ENCODE measurements around the gene FADD.

The FADD gene

GRCh38 chr11:70202920-70203750 lies at the start of gene FADD:
TSS of gene FADD (plus strand) at chr11:70203296. CDS start at chr11:70203460, 164 bp downstream.
- peak; percentile 64; the same call in 1 of the 2 replicates for TF ChIP-seq ZFP3 (CRISPR knock-in tag; IDR thresholded peaks at IDR 0.05)
- TF ChIP-seq ZNF8 (CRISPR knock-in tag; IDR thresholded peaks at IDR 0.05), result no peak
- TF ChIP-seq GLIS3 (CRISPR knock-in tag; IDR thresholded peaks at IDR 0.05), result no peak
- peak; percentile 89 for ATAC-seq

GRCh38 chr11:70155386-70155785 lies 47.7 kb upstream of the FADD start:
- no peak for TF ChIP-seq GLIS3 (CRISPR knock-in tag; IDR thresholded peaks at IDR 0.05)
- TF ChIP-seq, protein P1, sequence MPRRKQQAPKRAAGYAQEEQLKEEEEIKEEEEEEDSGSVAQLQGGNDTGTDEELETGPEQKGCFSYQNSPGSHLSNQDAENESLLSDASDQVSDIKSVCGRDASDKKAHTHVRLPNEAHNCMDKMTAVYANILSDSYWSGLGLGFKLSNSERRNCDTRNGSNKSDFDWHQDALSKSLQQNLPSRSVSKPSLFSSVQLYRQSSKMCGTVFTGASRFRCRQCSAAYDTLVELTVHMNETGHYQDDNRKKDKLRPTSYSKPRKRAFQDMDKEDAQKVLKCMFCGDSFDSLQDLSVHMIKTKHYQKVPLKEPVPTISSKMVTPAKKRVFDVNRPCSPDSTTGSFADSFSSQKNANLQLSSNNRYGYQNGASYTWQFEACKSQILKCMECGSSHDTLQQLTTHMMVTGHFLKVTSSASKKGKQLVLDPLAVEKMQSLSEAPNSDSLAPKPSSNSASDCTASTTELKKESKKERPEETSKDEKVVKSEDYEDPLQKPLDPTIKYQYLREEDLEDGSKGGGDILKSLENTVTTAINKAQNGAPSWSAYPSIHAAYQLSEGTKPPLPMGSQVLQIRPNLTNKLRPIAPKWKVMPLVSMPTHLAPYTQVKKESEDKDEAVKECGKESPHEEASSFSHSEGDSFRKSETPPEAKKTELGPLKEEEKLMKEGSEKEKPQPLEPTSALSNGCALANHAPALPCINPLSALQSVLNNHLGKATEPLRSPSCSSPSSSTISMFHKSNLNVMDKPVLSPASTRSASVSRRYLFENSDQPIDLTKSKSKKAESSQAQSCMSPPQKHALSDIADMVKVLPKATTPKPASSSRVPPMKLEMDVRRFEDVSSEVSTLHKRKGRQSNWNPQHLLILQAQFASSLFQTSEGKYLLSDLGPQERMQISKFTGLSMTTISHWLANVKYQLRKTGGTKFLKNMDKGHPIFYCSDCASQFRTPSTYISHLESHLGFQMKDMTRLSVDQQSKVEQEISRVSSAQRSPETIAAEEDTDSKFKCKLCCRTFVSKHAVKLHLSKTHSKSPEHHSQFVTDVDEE (CRISPR knock-in tag; IDR thresholded peaks at IDR 0.05), result no peak
- no peak for TF ChIP-seq TOX (CRISPR knock-in tag; IDR thresholded peaks at IDR 0.05; ENCODE audit: borderline replicate concordance)
- TF ChIP-seq CSDC2 (CRISPR knock-in tag; IDR thresholded peaks at IDR 0.05), result no peak
- no peak for TF ChIP-seq ZNF8 (CRISPR knock-in tag; IDR thresholded peaks at IDR 0.05)
- TF ChIP-seq, protein P2, sequence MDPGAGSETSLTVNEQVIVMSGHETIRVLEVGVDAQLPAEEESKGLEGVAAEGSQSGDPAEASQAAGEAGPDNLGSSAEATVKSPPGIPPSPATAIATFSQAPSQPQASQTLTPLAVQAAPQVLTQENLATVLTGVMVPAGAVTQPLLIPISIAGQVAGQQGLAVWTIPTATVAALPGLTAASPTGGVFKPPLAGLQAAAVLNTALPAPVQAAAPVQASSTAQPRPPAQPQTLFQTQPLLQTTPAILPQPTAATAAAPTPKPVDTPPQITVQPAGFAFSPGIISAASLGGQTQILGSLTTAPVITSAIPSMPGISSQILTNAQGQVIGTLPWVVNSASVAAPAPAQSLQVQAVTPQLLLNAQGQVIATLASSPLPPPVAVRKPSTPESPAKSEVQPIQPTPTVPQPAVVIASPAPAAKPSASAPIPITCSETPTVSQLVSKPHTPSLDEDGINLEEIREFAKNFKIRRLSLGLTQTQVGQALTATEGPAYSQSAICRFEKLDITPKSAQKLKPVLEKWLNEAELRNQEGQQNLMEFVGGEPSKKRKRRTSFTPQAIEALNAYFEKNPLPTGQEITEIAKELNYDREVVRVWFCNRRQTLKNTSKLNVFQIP (CRISPR knock-in tag; IDR thresholded peaks at IDR 0.05; ENCODE audit: borderline replicate concordance, low read depth), result no peak
- no peak for TF ChIP-seq RARB (CRISPR knock-in tag; IDR thresholded peaks at IDR 0.05)
- TF ChIP-seq ZNF565 (CRISPR knock-in tag; conservative IDR thresholded peaks at IDR 0.05; ENCODE audit: low read depth), result no peak
- TF ChIP-seq, protein P3, sequence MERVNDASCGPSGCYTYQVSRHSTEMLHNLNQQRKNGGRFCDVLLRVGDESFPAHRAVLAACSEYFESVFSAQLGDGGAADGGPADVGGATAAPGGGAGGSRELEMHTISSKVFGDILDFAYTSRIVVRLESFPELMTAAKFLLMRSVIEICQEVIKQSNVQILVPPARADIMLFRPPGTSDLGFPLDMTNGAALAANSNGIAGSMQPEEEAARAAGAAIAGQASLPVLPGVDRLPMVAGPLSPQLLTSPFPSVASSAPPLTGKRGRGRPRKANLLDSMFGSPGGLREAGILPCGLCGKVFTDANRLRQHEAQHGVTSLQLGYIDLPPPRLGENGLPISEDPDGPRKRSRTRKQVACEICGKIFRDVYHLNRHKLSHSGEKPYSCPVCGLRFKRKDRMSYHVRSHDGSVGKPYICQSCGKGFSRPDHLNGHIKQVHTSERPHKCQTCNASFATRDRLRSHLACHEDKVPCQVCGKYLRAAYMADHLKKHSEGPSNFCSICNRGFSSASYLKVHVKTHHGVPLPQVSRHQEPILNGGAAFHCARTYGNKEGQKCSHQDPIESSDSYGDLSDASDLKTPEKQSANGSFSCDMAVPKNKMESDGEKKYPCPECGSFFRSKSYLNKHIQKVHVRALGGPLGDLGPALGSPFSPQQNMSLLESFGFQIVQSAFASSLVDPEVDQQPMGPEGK (CRISPR knock-in tag; IDR thresholded peaks at IDR 0.05; ENCODE audit: borderline replicate concordance), result no peak
- TF ChIP-seq ZFP30 (CRISPR knock-in tag; IDR thresholded peaks at IDR 0.05), result no peak
- no peak for ATAC-seq

DNA sequence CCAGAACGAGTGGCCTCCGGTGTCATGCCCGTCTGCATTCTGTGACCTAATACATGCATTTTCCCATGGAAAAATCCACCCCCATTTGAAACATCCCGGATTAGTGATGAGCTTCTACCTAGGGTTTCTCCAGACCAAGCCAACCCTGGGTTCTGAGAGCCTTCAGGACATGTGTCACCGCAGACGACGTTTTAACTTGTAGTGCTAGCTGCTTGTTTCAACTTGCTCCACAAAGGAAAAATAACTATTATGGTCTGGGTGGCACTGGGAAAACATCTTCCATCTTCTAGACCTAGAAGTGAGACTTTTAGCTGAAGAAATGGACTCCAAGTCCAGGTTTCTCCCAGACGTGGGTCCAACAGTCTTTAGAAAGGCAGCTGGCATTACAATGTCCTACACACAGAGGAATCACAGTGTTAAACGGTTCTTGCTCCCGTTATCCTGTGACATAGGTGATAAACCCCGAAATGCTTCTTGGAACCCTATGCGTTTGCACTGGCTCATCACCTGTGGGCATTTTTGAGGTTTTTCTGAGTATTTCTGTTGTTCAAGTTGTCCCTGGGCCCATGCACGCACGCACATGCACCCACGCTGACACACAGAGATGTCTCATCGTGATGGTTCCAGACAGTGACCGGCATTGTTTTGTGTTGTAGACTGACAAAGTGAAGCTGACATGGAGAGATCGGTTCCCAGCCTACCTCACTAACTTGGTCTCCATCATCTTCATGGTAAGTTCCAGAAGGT lies 46.6 kb upstream of the FADD start:
- TF ChIP-seq ZFP3 (CRISPR knock-in tag; IDR thresholded peaks at IDR 0.05) (no peak), ZNF8 (CRISPR knock-in tag; IDR thresholded peaks at IDR 0.05) (no peak), ESRRG (CRISPR knock-in tag; IDR thresholded peaks at IDR 0.05) (no peak), TOX (CRISPR knock-in tag; IDR thresholded peaks at IDR 0.05; ENCODE audit: borderline replicate concordance) (no peak), RARB (CRISPR knock-in tag; IDR thresholded peaks at IDR 0.05) (no peak), ISL1 (CRISPR knock-in tag; IDR thresholded peaks at IDR 0.05) (no peak), ZNF70 (CRISPR knock-in tag; IDR thresholded peaks at IDR 0.05) (no peak), ZFP30 (CRISPR knock-in tag; IDR thresholded peaks at IDR 0.05) (no peak), SNAI2 (CRISPR knock-in tag; IDR thresholded peaks at IDR 0.05) (no peak), CSDC2 (CRISPR knock-in tag; IDR thresholded peaks at IDR 0.05) (no peak)
- TF ChIP-seq, protein P4, sequence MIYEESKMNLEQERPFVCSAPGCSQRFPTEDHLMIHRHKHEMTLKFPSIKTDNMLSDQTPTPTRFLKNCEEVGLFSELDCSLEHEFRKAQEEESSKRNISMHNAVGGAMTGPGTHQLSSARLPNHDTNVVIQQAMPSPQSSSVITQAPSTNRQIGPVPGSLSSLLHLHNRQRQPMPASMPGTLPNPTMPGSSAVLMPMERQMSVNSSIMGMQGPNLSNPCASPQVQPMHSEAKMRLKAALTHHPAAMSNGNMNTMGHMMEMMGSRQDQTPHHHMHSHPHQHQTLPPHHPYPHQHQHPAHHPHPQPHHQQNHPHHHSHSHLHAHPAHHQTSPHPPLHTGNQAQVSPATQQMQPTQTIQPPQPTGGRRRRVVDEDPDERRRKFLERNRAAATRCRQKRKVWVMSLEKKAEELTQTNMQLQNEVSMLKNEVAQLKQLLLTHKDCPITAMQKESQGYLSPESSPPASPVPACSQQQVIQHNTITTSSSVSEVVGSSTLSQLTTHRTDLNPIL (CRISPR knock-in tag; IDR thresholded peaks at IDR 0.05; ENCODE audit: low read depth), result no peak
- TF ChIP-seq, protein P5, sequence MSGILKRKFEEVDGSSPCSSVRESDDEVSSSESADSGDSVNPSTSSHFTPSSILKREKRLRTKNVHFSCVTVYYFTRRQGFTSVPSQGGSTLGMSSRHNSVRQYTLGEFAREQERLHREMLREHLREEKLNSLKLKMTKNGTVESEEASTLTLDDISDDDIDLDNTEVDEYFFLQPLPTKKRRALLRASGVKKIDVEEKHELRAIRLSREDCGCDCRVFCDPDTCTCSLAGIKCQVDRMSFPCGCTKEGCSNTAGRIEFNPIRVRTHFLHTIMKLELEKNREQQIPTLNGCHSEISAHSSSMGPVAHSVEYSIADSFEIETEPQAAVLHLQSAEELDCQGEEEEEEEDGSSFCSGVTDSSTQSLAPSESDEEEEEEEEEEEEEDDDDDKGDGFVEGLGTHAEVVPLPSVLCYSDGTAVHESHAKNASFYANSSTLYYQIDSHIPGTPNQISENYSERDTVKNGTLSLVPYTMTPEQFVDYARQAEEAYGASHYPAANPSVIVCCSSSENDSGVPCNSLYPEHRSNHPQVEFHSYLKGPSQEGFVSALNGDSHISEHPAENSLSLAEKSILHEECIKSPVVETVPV (CRISPR knock-in tag; IDR thresholded peaks at IDR 0.05), result no peak
- no peak for ATAC-seq
